Type B pancreatic cell (in vitro differentiated cells): ENCODE results near the gene PLEKHA7. TPM values are rescaled to one million over a fixed set of nuclear protein-coding genes. Genes with fewer than 3 reads are reported as not detected.

ENCODE experiments used
- DNase-seq: peaks from one replicate; pipeline ENCODE4 v3.0.0; 2021; ENCODE audit warnings: mixed read lengths; ENCODE audit not compliant: unreplicated experiment; ENCODE audit errors: extremely low spot score
- H3K27ac Mint-ChIP-seq: 2 replicates; pipeline ENCODE4 v1.8.0; 2021; ENCODE audit warnings: mild to moderate bottlenecking, mixed read lengths
- H3K27me3 Mint-ChIP-seq: 2 replicates; pipeline ENCODE4 v1.8.0; 2021; ENCODE audit warnings: mixed read lengths
- H3K36me3 Mint-ChIP-seq: 2 replicates; pipeline ENCODE4 v1.8.0; 2021; ENCODE audit warnings: mixed read lengths
- H3K4me1 Mint-ChIP-seq: one replicate; pipeline ENCODE4 v1.8.0; 2021; ENCODE audit warnings: mixed read lengths; ENCODE audit not compliant: unreplicated experiment
- H3K4me3 Mint-ChIP-seq: 2 replicates; pipeline ENCODE4 v1.8.0; 2021; ENCODE audit warnings: mild to moderate bottlenecking, mixed read lengths
- H3K9me3 Mint-ChIP-seq: 2 replicates; pipeline ENCODE4 v1.8.0; 2021; ENCODE audit warnings: mixed read lengths
- total RNA-seq: library from RNA; stranded (reverse); gene quantifications from 2 replicates; pipeline ENCODE4 v1.2.1, GENCODE V29; 2021; ENCODE audit warnings: low replicate concordance
- TF ChIP-seq, protein P1 (sequence below): fragments of 200-600 bp; sonication (generic); conservative IDR thresholded peaks from 2 replicates; pipeline ENCODE4 v1.5.0; 2021; ENCODE audit warnings: antibody characterized with exemption, mild to moderate bottlenecking

PLEKHA7 gene
- total RNA-seq, 1 donor from 2014 or later: 64.7 TPM

DNA sequence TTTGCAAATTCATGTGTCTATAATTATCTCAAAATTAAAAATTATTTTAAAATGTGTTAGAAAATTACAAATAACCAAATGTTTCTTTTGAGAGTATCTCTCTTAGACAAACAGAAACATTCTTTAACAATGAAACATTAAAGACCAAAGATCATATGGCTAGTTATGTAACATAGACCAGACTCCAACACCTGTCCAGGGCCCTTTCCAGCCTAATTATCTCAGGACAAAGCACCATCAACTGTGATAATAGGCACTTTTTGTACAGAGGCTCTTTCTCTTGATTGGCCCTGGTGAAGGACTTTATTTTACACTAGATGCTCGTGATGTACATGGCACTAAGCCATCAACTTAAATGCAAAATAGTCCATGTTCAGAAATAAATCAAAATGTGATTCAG is 5.0 kb upstream of the PLEKHA7 start:
- peaks cover 5% of the 10 kb centered on the region for H3K36me3 Mint-ChIP-seq
- no peak for DNase-seq
- no peak overlapping the region for H3K4me3 Mint-ChIP-seq
- TF ChIP-seq, protein P1, sequence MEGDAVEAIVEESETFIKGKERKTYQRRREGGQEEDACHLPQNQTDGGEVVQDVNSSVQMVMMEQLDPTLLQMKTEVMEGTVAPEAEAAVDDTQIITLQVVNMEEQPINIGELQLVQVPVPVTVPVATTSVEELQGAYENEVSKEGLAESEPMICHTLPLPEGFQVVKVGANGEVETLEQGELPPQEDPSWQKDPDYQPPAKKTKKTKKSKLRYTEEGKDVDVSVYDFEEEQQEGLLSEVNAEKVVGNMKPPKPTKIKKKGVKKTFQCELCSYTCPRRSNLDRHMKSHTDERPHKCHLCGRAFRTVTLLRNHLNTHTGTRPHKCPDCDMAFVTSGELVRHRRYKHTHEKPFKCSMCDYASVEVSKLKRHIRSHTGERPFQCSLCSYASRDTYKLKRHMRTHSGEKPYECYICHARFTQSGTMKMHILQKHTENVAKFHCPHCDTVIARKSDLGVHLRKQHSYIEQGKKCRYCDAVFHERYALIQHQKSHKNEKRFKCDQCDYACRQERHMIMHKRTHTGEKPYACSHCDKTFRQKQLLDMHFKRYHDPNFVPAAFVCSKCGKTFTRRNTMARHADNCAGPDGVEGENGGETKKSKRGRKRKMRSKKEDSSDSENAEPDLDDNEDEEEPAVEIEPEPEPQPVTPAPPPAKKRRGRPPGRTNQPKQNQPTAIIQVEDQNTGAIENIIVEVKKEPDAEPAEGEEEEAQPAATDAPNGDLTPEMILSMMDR: no peak
- peaks cover 12% of the 10 kb centered on the region for H3K4me1 Mint-ChIP-seq
- H3K27me3 Mint-ChIP-seq: peaks cover 20% of the 10 kb centered on the region
- no peaks in the 10 kb centered on the region for H3K9me3 Mint-ChIP-seq
- H3K27ac Mint-ChIP-seq: no peak overlapping the region

DNA sequence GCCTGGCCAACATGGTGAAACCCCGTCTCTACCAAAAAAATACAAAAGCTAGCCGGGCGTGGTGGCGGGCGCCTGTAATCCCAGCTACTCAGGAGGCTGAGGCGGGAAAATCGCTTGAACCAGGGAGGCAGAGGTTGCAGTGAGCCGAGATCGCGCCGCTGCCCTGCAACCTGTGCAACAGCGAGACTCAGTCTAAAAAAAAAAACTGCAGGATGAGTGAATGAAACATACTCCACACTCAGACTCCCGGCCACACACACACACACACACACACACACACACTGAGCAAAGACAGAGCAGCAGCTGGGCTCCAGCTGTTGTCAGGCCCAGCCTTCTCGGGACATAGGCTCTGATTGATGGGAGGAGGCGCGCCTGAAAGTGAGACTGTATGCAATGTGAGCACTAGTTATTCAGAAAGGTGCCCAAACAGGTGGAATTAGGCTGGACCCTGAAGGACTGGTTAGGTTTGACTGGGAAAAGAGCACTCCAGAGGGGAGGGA is 1.5 kb upstream of the PLEKHA7 start:
- peak overlapping the region; percentile 95 for H3K27ac Mint-ChIP-seq
- no peaks in the 10 kb centered on the region for H3K36me3 Mint-ChIP-seq
- H3K4me3 Mint-ChIP-seq: peak overlapping the region; percentile 96
- no peaks in the 10 kb centered on the region for H3K9me3 Mint-ChIP-seq
- H3K4me1 Mint-ChIP-seq: peaks cover 12% of the 10 kb centered on the region
- peak; percentile 51 for DNase-seq
- H3K27me3 Mint-ChIP-seq: peaks cover 20% of the 10 kb centered on the region
- TF ChIP-seq, protein P1: no peak

DNA sequence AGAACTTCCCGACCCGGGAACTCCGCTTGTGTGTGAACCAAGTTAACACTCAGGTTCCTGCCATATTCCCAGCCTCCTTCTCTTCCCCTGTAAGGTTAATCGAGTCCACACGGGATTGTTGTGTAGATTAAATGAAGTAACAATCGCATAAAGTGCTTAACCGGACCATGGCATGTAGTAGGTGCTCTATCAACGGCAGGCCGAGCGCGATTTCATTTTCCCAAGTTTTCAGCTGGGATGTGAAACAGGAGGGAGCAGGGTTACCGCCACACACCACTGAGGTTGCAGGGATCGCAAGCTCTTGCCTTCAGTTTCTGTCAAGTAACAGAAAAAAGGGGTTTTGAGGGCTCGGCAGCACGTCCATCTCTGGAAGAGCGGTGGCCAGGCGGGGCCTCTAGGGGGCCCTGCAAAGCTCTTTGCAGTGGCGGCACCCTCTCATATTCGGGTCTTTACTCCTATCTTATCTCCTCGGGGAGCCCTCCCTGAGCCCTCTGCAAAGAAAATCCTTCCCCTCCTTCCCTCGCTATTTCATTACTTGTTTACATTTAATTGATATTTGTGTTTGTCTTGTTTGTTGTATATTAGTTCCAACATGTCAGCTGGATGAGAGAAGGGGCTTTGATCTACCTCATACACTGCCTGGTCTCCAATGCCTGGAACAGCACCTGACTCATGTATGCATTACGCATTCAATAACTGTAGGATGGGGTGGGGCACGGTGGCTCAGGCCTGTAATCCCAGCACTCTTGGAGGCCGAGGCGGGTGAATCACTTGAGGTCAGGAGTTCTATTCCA is 816 bp upstream of the PLEKHA7 start:
- Mint-ChIP-seq H3K4me3 (peak overlapping the region; percentile 96), H3K36me3 (no peaks in the 10 kb centered on the region), H3K27me3 (peaks cover 20% of the 10 kb centered on the region), H3K27ac (peak overlapping the region; percentile 95), H3K4me1 (peaks cover 12% of the 10 kb centered on the region), H3K9me3 (no peaks in the 10 kb centered on the region)
- peak; percentile 49 for DNase-seq
- TF ChIP-seq, protein P1: peak; percentile 76

DNA sequence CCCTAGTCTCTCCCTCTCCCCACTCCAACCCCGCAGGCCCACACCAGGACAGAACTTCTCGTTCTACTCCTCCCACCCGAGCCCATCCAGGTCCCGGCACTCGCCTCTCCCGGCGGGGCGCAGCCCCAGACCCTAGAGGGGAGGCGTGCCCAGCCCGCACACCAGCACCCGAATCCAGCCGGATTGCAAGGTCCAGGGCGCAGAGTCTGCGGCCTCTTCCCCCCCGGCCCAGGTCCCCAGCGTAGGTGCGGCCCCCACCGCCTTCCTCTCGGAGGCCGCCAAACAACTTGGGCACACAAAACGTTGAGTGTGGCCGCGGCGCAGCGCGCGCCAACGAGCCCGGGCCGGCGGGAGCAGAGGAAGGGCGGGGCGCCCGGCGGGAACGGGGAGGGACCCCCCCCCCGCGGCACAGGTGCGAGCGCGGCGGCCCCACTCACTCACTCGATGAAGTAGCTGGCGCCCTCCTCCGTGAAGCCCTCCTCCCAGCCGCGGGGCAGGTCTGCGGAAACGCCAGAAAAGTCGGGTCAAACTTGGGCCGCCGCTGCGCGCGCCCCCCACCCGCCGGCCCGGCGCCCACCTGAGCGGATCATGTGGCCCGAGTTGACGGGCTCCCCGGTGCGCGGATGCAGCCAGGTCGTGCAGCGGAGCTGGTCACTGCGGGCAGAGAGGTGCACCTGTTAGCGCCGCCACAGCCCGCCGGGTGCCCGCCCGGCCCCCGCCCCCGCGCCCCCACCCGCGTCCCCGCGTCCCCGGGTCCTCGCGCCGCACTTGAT is 480 bp downstream of the PLEKHA7 start:
- peak overlapping the region; percentile 46 for H3K4me3 Mint-ChIP-seq
- H3K27me3 Mint-ChIP-seq: peaks cover 20% of the 10 kb centered on the region
- peaks cover 12% of the 10 kb centered on the region for H3K4me1 Mint-ChIP-seq
- peaks cover 4% of the 10 kb centered on the region for H3K36me3 Mint-ChIP-seq
- DNase-seq: peak; percentile 73
- TF ChIP-seq, protein P1: no peak
- H3K27ac Mint-ChIP-seq: no peak overlapping the region
- H3K9me3 Mint-ChIP-seq: no peaks in the 10 kb centered on the region

DNA sequence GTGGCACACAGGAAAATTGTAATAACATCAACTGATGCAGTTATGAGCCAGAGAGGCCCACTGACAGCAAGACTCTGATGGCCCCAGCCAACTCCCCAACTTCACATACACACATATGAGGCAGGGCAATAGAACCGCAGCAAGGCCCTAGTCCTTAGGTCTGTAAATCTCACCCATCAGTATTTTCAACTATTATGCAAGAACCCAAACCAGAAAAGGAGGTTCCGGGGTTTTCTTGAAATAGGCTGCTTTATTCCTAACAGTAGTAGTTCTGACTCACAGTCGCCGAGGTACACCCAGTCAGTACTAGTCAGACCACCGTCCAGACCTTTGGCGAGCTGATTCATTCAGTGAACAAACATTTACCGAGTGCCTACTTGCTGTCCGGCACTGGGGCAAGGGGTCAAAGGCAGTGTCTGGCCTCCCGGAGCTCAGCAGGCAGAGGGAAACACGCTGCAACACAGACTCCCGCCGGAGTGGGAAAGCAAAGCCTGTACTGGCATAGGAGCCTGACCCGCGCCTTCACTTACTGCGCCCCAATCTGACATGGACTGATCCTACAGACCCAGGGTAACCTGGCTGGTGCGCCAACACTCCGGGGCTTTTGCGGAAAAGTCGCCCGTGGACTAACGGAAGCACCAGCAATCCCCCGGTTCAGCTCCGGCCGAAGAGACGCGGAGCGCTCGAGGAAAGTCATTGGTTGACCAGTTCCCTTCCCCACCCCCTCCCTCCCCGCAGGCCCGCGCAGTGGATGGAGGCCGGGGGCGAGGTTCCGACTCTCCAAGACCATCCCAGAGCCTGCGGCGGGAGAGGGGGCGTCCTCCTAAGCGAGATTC is 1.3 kb downstream of the PLEKHA7 start:
- no peak overlapping the region for H3K4me3 Mint-ChIP-seq
- H3K36me3 Mint-ChIP-seq: peaks cover 4% of the 10 kb centered on the region
- H3K27ac Mint-ChIP-seq: no peak overlapping the region
- no peak for DNase-seq
- TF ChIP-seq, protein P1: no peak
- H3K4me1 Mint-ChIP-seq: peaks cover 12% of the 10 kb centered on the region
- H3K27me3 Mint-ChIP-seq: peaks cover 20% of the 10 kb centered on the region
- H3K9me3 Mint-ChIP-seq: no peaks in the 10 kb centered on the region
